Measurements from ENCODE around the gene NOTCH4. TPM values are rescaled to one million over a fixed set of nuclear protein-coding genes. Genes with fewer than 3 reads are reported as not detected.

Gene NOTCH4
- total RNA-seq, 1 donor from 2014 or later = 0.83 TPM

- H3K27me3 Mint-ChIP-seq (ENCODE audit: unreplicated experiment) = no peaks in the 10 kb centered on the region
- H3K4me3 Mint-ChIP-seq (ENCODE audit: unreplicated experiment) = peak within 1 kb of the TSS; percentile 90
- peak within 1 kb of the TSS; percentile 100 for H3K27ac Mint-ChIP-seq (ENCODE audit: unreplicated experiment)
- TF ChIP-seq CTCF (IDR thresholded peaks at IDR 0.05) = no peak
- peak; percentile 98 for DNase-seq (ENCODE audit: extremely low spot score, unreplicated experiment)
- H3K36me3 Mint-ChIP-seq (ENCODE audit: unreplicated experiment) = peaks cover 15% of the 10 kb centered on the region
- H3K9me3 Mint-ChIP-seq (ENCODE audit: unreplicated experiment) = no peaks in the 10 kb centered on the region
- peaks cover 52% of the 10 kb centered on the region for H3K4me1 Mint-ChIP-seq (ENCODE audit: unreplicated experiment)
Measured at GRCh38 chr6:32175711-32176475, 48.0 kb downstream of the NOTCH4 start, which contains the start of gene AGPAT1. TSS of gene AGPAT1 (minus strand) at chr6:32176084. CDS start at chr6:32171496, 4,588 bp downstream.

- H3K4me1 Mint-ChIP-seq (ENCODE audit: unreplicated experiment) = peaks cover 52% of the 10 kb centered on the region
- no peaks in the 10 kb centered on the region for H3K9me3 Mint-ChIP-seq (ENCODE audit: unreplicated experiment)
- no peak for DNase-seq (ENCODE audit: extremely low spot score, unreplicated experiment)
- peaks cover 16% of the 10 kb centered on the region for H3K36me3 Mint-ChIP-seq (ENCODE audit: unreplicated experiment)
- peak overlapping the region; percentile 90 for H3K4me3 Mint-ChIP-seq (ENCODE audit: unreplicated experiment)
- no peak for TF ChIP-seq CTCF (IDR thresholded peaks at IDR 0.05)
- H3K27ac Mint-ChIP-seq (ENCODE audit: unreplicated experiment) = peak overlapping the region; percentile 80
- H3K27me3 Mint-ChIP-seq (ENCODE audit: unreplicated experiment) = no peaks in the 10 kb centered on the region
Measured at GRCh38 chr6:32175322-32175710, 48.6 kb downstream of the NOTCH4 start.

- no peaks in the 10 kb centered on the region for H3K9me3 Mint-ChIP-seq (ENCODE audit: unreplicated experiment)
- no peak overlapping the region for H3K27ac Mint-ChIP-seq (ENCODE audit: unreplicated experiment)
- H3K27me3 Mint-ChIP-seq (ENCODE audit: unreplicated experiment) = no peaks in the 10 kb centered on the region
- H3K36me3 Mint-ChIP-seq (ENCODE audit: unreplicated experiment) = peaks cover 22% of the 10 kb centered on the region
- TF ChIP-seq CTCF (IDR thresholded peaks at IDR 0.05) = no peak
- DNase-seq (ENCODE audit: extremely low spot score, unreplicated experiment) = no peak
- H3K4me1 Mint-ChIP-seq (ENCODE audit: unreplicated experiment) = peaks cover 43% of the 10 kb centered on the region
- peak overlapping the region; percentile 90 for H3K4me3 Mint-ChIP-seq (ENCODE audit: unreplicated experiment)
Measured at GRCh38 chr6:32174416-32174815, 49.5 kb downstream of the NOTCH4 start.

- H3K36me3 Mint-ChIP-seq (ENCODE audit: unreplicated experiment) = peaks cover 25% of the 10 kb centered on the region
- H3K27ac Mint-ChIP-seq (ENCODE audit: unreplicated experiment) = peak overlapping the region; percentile 0
- H3K4me3 Mint-ChIP-seq (ENCODE audit: unreplicated experiment) = no peak overlapping the region
- no peaks in the 10 kb centered on the region for H3K27me3 Mint-ChIP-seq (ENCODE audit: unreplicated experiment)
- no peak for TF ChIP-seq CTCF (IDR thresholded peaks at IDR 0.05)
- H3K9me3 Mint-ChIP-seq (ENCODE audit: unreplicated experiment) = no peaks in the 10 kb centered on the region
- DNase-seq (ENCODE audit: extremely low spot score, unreplicated experiment) = no peak
- peaks cover 35% of the 10 kb centered on the region for H3K4me1 Mint-ChIP-seq (ENCODE audit: unreplicated experiment)
Measured at GRCh38 chr6:32173051-32173727, 50.7 kb downstream of the NOTCH4 start.

- Mint-ChIP-seq H3K36me3 (ENCODE audit: unreplicated experiment) (peaks cover 36% of the 10 kb centered on the region), H3K27ac (ENCODE audit: unreplicated experiment) (no peak overlapping the region), H3K27me3 (ENCODE audit: unreplicated experiment) (no peaks in the 10 kb centered on the region), H3K4me3 (ENCODE audit: unreplicated experiment) (no peak overlapping the region), H3K4me1 (ENCODE audit: unreplicated experiment) (peaks cover 26% of the 10 kb centered on the region), H3K9me3 (ENCODE audit: unreplicated experiment) (no peaks in the 10 kb centered on the region)
- no peak for DNase-seq (ENCODE audit: extremely low spot score, unreplicated experiment)
- no peak for TF ChIP-seq CTCF (IDR thresholded peaks at IDR 0.05)
Measured at GRCh38 chr6:32171234-32171633, 52.6 kb downstream of the NOTCH4 start.
